Head of caudate nucleus (tissue), 42 donors: Measurements from ENCODE around the gene FRMD5.

Experiments
- DNase-seq, 42 donors: peaks; one replicate each; pipeline versions ENCODE4 v3.0.0 to v3.0.0-alpha.2; 2020 to 2021; ENCODE audit warnings: mixed read lengths in 7 of 42
- intact Hi-C: fragments of 100-400 bp; cut with DNase I; formaldehyde crosslinking; loops from one replicate; pipeline ENCODE4 v1.15.0; 2022

FRMD5 gene

GRCh38 chr15:44102675-44103254 lies 92.3 kb downstream of the FRMD5 start:
- intact Hi-C loops: no loop called here
- peak in 41 of 42 donors; percentile 15 to 92 (median 72) for DNase-seq

GRCh38 chr15:44101944-44102343 lies 93.1 kb downstream of the FRMD5 start:
- intact Hi-C loops: no loop called here
- DNase-seq: no peak

GRCh38 chr15:44101286-44101685 lies 93.8 kb downstream of the FRMD5 start:
- intact Hi-C loops: no loop called here
- DNase-seq: no peak

GRCh38 chr15:44099671-44100070 lies 95.4 kb downstream of the FRMD5 start:
- no peak for DNase-seq
- intact Hi-C loops: no loop called here

GRCh38 chr15:44097552-44097951 lies 97.5 kb downstream of the FRMD5 start:
- no peak for DNase-seq
- intact Hi-C loops: no loop called here

- DNase-seq: no peak
- intact Hi-C loops: no loop called here
Measured at GRCh38 chr15:44096596-44096995, 98.5 kb downstream of the FRMD5 start.

GRCh38 chr15:44094781-44095180 lies 100.3 kb downstream of the FRMD5 start:
- DNase-seq: no peak
- intact Hi-C loops: no loop called here

- no peak for DNase-seq
- intact Hi-C loops: no loop called here
Measured at GRCh38 chr15:44093836-44094235, 101.2 kb downstream of the FRMD5 start.

GRCh38 chr15:44092221-44092620 lies 102.8 kb downstream of the FRMD5 start:
- DNase-seq: peak in 2 of 42 donors; percentile 18 to 41
- intact Hi-C loops: no loop called here

GRCh38 chr15:44087578-44088465 lies 107.2 kb downstream of the FRMD5 start:
- no peak for DNase-seq
- intact Hi-C loops: no loop called here

- intact Hi-C loops: no loop called here
- no peak for DNase-seq
Measured at GRCh38 chr15:44084770-44085169, 110.3 kb downstream of the FRMD5 start.

GRCh38 chr15:44084171-44084570 lies 110.9 kb downstream of the FRMD5 start:
- no peak for DNase-seq
- intact Hi-C loops: no loop called here

GRCh38 chr15:44082558-44083157 lies 112.4 kb downstream of the FRMD5 start:
- DNase-seq: no peak
- intact Hi-C loops: no loop called here

GRCh38 chr15:44081026-44082013 lies 113.8 kb downstream of the FRMD5 start:
- no peak for DNase-seq
- intact Hi-C loops: no loop called here

GRCh38 chr15:44075535-44075934 lies 119.5 kb downstream of the FRMD5 start:
- DNase-seq: no peak
- intact Hi-C loops: no loop called here

- DNase-seq: no peak
- intact Hi-C loops: loop anchor here (10.0 kb wide), 1 partner anchor 165 kb away; no protein-coding TSS in a partner anchor
Measured at GRCh38 chr15:44069489-44069888, 125.6 kb downstream of the FRMD5 start.

- DNase-seq: no peak
- intact Hi-C loops: loop anchor here (10.0 kb wide), 1 partner anchor 164 kb away; no protein-coding TSS in a partner anchor
Measured at GRCh38 chr15:44068347-44068746, 126.7 kb downstream of the FRMD5 start.

- DNase-seq: peak in 38 of 42 donors; percentile 9 to 91 (median 60)
- intact Hi-C loops: loop anchor here (10.0 kb wide), 1 partner anchor 162 kb away; no protein-coding TSS in a partner anchor
Measured at GRCh38 chr15:44066211-44066827, 128.8 kb downstream of the FRMD5 start.
